CD4-positive, alpha-beta T cell treated with Interferon gamma for 1 hour (primary cell): ENCODE results near the gene GPR4.

Source experiments
- DNase-seq: peaks from one replicate; pipeline ENCODE4 v3.0.0-alpha.2; 2020

Gene GPR4

DNA sequence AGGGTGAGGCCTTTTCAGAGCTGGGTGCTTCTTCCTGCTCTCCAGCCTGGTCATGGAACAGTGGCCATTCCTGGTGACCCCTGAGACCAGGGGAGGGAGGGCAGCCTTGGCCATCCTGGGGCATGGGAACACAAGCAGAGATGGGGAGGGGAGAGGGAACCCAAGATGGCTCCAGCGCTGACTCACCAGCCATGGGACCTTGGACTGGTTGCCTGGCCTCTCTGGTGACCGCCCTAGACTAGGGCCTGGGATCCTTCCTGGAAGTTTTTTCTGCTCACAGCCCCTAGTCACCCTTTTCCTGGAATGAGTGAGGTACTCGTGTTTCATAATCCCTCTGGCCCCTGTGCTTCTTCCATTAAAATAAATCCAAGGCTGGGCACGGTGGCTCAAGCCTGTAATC is 14.1 kb downstream of the GPR4 start:
- no peak for DNase-seq

DNA sequence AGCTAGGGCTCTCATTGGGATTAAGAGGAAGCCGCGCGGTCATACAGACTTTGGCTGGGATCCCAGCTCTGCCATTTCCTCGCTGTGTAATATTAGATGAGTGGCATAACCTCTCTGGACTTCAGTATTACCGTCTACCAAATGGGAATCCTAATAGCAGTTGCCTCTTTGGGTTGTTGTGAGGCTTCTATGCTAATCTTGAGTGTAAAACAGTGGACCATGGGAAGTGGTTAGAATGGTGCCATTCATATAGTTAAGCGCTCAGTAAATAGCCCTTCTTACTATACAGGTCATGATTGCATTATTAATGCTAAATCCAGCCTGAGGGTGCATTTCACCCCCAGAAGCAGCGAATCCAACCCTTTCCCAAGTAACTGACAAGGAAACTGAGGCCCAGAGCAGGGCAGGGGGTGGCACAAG is 16.8 kb downstream of the GPR4 start:
- DNase-seq, result no peak

DNA sequence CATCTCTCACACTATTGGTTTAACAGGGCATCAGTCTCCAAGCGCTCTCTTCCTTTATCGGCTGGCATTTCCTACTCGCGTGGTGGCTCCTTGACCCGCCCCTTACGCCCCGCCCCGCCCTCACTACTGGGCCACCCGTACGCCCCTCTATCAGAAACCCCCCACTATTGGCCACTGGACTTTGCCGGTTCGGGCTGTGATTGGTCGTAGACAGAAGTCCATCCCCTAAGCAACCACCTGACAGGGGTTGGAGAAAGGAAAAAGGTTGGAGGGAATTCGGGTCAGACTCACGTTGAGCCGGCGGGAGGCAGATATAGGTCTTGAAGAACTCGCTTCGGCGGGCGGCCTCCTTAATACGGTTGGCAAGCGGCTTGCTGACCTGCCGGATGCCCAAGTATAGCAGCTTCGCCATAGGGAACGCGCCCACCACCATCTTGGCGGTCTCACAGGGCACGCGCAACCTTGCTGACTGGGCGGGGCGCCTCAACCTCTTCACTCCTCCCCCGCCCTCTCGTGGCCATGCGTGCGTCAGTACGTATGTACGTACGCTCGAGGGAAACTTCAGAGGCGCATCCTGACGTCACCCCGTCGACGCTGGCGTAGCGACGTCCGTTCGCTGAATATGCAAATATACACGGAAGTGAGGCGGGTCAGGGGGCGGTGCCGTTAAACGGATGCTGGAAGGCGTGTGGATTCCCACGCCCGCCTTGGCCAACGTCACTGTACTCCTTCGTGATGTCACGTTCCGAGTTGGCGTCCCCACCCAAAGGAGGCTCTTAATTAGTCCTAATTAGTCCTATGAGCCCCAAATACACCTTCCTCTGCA is 17.5 kb downstream of the GPR4 start, which contains the start of gene OPA3:
TSS of gene OPA3 (minus strand) at position 471 of the 826 bp plus-strand sequence. CDS start at position 433, 38 bp downstream.
- peak; percentile 100 for DNase-seq

DNA sequence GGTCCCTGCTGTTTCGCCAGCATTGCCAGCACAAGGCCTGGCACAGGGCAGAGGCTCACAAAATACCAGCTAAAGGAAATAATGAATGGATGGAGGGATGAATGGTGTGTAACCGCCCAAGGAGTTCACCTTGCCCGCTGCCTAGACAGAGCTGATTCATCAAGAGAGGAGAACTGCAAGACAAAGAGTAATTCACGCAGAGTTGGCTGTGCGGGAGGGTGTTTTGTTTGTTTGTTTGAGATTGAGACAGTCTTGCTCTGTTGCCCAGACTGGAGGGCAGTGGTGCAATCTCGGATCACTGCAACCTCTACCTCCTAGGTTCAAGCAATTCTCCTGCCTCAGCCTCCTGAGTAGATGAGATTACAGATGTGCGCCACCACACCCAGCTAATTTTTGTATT is 20.4 kb downstream of the GPR4 start:
- DNase-seq, result no peak

DNA sequence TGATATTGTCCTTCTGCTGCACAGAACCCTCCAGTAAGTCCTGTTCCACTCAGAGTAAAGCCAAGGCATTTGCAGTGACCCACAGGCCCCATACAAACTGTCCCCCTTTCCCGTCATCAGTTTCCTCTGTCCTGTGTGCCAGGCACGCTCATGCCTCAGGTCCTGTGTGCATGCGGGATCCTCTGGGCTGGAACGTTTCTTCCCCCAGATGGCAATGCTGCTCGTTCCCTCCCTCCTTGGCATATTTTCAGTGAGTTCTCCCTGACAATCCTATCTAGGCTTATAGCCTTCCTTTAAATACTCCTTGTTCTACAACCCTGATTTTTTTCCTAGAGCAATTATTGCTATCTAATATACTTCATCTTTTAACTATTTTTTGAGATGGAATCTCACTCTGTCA is 23.2 kb downstream of the GPR4 start:
- no peak for DNase-seq

DNA sequence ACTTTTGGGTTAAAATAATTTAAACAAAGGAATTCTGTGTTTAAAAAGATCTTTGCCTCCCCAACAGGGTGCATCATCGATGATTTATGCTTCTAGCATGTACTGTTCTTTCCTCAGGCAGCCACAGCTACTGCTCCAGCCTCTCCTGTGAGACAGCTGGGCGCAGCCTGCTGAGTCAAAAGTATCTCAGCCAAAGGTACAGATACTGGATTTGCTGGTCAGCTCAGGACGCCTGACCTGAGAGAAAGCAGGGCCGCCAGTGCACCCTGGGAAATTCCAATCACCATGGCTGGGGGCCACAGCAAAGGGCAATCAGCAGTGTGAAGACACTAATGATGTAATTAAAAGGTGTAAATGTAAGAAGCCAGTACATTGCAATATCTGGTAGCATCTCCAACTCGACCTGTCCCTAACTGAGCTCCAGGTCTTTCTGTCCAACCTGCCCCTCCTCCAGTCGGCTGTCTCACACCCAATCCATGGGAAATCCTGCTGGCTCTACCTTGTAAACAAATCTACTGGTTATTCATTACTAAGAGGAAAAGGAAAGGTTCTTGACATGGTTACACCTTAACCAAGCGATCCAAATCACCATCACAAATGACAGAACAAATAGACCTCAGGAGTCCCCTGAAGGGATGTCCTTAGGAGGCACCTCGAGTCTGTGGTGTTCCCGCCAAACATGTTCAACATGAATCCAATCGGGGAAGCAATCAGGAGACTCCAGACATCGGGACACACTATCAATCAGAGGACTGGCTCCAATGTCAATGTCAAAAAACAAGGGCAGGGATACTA is 24.7 kb downstream of the GPR4 start:
- no peak for DNase-seq

DNA sequence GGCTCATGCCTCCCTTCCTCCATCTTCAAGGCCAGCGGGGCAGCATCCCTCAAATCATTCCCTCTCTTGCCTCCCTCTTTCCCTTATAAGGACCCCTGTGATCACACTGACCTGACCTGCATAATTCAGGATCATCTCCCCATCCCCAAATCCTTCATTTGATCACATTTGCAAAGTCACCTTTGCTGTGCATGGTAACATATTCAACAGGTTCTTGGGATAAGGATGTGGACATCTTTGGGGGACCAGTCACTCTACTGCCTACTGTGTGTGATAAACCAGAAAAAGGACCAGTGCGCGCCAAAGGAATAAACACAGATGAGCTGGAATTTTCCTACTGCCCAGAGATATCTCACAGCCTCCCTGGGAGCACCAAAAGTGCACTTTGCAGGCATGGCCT is 25.3 kb downstream of the GPR4 start:
- DNase-seq, result no peak

DNA sequence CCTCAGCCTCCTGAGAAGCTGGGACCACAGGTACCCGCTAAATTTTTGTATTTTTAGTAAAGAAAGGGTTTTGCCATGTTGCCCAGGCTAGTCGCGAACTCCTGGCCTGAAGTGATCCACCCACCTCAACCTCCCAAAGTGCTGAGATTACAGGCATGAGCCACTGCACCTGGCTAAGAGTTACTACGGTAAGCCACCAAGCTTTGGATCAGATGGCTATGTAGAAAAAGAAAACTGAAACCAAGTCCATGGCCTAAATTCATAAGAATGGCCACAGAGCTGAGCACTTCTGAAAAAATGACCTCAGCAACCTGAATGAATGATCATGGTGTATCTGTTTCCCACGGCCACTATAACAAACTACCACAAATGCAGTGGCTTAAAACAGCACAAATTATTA is 26.8 kb downstream of the GPR4 start:
- no peak for DNase-seq

DNA sequence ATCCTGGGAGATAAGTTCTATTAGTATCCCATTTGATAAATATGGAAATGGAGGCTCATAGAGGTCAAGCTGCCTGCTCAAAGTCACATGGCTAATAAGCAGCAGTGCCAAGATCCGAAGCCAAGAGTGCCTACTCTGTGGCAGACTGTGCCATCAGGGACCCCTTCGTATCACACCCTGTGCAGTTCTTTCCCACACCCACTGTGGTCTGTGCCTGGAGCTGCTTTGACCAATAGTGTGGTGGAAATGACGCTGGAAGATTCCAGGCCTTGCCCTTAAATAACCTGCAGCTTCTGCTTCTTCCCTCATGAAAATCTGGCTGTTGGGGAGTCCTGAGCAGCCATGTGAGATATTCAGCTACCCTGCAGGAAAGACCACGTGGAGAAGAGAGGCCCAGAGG is 27.5 kb downstream of the GPR4 start:
- no peak for DNase-seq

DNA sequence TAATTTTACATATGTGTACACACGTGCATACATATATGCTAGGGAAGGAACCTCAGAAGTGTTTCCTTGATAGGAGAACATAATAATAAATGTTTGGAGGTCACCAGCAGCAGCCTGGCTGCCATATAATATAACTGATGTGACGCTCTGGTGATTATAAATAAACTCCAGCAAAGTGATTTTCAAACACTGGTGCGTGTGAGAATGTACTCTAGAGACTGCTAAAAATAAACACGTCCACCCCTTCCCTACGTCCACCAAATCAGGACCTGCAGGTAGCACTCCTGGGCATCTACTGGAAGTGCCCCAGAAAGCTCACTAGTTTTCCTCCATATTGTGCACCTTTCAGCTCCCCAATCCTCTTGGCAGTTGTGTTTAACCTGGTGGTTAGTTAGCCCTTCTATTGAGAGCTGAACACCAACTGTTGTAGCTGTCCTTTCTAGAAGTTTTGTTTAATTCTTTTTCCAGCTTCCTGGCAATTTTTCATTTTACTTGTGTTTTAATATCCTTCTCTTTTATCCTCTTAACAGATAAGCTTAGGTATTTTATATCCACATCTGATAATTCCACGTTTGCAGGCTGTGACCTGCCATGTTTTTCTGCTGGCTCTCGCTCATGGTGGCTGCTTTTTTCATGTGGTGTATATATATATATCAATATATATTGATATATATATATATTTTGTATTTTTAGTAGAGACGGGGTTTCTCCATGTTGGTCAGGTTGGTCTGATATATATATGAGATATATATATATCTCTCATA is 30.4 kb downstream of the GPR4 start:
- DNase-seq, result no peak

DNA sequence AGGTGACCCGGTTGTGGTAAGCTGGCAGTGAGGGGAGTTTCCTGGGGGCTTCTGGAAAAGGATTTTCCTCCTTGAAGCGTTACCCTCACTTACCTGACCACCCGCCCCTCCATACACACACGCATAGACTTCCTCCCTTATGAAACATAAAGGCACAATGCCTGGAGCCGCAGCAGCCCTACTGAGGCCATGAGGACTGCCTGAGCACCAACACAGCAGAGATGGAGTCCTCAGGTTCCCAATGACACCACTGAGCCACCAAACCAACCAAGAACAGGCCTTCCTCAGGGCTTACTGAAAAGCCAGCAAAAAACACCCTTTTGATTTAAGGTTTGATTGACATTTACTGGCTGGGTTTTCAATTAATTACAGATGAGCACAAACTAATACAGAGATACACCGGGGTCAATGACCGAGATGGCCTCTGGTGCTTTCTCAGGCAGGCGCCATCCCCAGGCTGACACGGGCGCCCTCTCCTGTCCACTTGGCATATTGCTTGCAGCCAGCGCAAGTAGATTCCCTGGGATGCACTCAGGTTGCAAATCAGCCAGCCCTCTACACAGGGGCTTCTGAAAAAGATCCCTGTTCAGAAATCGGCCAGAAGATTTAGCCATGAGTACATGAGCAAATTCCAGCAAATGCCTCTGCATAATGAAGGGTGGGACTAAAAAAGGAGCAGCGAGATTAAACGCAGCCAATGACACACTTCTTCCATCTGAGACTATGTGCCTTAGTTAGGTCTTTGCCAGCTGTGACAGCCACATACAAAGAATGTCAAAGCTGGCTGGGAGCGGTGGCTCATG is 32.2 kb downstream of the GPR4 start:
- peak; percentile 41 for DNase-seq

DNA sequence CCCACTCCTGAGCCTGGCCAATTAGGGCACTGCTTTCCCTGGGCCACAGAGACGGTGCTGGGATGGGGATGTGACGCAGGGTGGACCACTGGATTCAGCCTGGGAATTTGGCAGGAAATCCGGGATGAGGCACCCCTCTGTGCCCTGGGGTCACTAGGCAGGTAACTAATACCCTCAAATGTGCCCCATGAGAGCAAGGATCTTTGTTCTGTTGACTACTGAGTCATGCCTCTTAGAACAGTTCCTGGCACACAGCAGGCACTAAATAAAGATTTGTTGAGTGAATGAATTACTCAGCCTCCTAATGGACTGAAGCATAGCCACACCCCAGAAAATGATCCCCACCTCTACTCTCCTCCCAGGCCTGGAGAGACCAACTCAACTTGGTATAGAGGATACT is 33.3 kb downstream of the GPR4 start:
- no peak for DNase-seq

DNA sequence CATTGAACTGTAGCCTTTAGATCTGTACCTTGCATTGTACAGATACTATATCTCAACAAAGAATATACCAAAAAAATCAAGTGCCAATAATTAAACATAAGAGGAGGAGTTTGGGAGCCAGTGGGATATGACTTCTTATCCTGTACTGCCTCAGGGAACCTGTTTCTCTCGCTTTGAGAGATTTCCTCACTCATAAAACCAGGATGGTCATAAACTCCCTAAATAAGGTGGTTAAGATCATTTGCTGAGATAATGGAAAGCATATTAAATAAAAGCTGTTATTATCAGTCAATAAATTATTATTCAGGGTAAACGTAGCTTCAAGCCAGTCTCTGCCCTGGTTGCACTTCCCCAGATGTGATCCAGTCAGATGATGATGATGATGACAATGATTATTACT is 34.4 kb downstream of the GPR4 start:
- no peak for DNase-seq

DNA sequence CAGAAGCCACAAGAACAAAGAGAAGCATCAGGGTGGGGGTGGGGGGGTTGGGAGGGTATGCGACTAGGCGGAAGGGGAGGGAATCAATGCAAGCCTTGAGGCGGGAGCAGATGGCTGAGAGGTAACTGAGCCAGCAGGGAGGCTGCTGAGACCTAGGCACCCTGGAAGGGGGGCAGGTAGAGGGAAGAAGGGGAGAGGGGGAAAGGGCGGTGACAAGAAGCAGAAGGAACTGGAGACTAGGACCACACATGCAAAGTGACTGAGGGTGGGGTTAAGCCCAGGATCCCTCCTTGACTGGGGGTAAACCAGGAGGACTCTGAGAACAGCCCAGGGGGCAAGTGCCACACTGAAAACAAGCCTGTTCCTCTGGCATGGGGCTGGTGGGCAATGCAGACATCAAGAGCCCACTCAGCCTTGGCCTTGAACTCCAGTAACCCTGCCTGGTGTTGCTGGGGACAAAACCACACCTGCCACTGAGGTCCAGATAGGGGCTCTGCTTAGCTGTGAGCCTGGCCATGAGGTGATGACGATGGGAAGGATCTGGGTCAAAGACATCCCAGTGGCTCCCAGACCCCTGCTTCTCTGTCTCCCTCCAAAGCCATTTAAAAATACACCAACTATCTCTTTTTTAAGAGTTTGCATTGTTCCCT is 37.8 kb downstream of the GPR4 start:
- no peak for DNase-seq

DNA sequence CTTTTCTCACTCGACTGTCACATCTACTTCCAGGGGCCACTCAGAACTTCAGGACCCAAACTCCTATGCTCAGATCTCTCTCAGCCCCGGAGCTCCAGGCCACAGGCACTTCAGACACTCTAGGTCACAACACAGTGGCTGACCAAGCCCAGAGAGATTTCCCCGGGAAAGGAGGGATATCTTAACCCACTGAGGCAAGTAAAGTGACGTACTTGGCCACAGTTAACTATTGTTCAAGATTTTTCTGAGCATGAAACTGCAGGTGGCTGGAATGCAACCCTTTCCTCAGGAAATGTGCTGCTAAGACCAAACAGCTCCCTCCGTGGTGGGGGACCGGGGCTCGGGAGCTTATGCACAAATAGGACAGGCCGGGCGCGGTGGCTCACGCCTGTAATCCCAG is 41.3 kb downstream of the GPR4 start:
- DNase-seq, result no peak

DNA sequence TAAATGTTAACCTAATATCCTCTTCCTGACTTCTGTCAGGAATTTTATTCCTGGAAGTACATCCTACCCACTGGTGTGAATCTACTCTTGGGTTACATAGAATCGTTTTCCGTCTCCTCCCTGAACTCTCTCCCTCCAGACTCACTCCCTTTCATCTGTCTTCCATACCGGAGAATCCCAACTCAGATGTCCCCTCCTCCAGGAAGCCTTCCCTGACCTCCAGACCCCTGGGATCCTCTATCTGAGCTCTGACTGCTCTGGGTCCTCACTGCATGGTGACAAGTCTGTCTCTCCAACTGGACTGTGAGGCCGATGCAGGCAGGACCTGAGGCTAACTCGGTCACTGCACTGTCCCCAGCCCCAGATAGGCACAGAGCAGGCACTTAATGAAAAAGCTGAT is 42.0 kb downstream of the GPR4 start:
- DNase-seq, result no peak

DNA sequence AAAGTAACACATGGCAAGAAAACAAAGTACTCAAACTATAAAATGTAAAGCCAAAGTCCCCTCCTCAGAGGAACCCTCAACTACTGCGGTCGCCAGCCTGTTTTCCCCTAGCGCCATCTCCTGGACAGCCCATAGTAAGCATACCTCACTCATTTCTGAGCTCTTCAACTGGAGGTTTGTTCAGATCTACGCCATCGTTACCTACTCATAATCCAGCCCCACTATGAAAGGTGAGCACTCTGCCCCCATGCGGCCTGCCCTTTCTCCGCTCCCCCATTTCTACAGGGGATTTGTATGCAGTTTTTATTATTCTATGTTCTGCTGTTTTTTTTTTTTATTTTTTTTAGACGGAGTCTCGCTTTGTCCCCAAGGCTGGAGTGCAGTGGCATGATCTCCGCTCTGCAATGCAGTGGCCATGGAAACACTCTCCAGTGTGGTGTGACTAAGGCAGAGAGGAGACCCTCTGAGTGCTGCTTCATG is 43.6 kb downstream of the GPR4 start:
- DNase-seq, result peak; percentile 75

DNA sequence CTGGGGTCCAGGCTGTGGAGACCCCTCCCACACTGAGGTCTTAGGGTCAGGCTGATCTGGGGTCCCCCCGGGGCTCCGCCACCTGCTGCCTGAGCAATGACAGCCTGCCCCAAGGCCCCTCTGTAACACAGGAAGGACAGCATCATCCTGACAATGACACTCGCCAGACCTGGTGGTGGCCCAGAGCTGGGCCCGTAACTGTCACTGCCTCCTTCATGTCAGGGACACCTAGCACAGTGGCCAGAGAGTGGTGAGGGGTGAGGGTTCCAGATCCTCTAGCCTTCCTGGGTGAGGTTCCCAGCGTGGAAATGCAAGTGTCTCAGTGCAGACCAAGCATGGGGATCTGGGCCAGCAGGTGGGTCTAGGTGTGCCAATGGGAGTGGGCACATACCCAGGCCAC is 45.2 kb downstream of the GPR4 start:
- DNase-seq, result no peak

DNA sequence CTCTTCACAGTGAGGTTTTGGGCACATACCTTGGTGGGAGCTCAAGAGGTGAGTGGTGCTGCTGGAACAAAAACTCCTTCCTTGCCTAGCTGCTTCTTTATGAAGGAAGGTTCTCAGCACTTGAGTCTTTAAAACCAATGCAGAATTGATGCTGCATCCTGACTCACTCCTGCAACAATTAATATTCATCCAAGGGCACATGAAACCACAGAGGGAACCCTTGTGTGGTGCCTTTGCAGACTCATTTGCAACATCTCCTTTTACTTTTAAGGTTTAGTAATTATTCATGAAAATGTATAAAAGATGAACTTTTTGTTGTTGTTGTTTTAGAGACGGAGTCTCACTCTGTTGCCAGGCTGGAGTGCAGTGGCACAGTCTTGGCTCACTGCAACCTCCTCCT is 47.5 kb downstream of the GPR4 start:
- no peak for DNase-seq

DNA sequence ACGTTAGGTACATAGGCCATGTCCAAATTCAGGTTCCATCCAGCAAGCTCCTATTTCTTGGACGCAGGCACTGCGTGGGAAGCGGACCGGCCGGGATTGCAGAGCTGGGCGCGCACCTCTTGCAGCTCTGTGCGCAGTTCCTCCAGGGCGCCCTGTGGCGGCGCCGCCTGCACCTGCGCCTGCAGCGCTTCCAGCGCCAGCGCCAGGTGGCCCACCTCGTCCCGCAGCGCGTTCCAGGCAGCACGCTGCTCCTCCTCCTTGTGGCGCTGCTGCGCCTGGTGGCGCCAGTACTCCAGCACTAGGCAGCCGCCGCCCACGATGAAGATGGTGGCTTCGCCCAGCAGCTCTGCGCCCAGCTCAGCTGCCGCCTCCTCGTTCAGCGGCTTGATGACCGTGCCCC is 48.5 kb downstream of the GPR4 start:
- no peak for DNase-seq

DNA sequence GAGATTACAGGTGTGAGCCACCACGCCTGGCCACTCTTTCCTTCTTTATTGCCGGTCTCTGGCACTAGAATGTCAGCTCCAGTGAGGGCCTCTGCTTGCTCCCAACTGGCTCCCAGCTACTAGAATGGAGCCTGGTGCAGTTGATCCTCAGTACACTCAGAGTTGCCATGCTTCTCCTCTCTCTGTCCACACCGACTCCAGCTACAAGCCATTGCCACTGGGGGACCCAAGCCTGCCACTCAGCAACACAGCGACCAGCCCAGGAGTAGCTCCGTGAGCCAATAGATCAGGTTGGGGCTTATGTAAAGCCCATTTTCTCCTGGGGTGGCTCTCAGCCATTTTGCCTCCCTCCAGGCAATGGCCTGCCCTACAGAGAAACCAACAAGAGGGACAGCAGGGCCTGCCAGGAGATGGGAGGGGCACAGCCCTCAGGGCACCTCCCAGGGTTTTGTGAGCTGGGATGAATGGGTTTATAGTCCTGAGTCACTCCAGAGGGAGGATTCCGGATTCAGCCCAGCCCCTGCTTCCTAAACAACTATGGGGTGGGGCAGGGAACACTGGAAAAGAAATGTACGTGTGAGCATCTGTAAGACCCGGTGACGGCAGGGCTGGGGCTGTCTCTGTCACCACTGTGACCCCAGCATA is 53.9 kb downstream of the GPR4 start:
- no peak for DNase-seq
